ENCODE results near the gene SIGLEC6. TPM values are rescaled to one million over a fixed set of nuclear protein-coding genes. Genes with fewer than 3 reads are reported as not detected.

Gene SIGLEC6
- total and polyA plus RNA-seq, 10 donors, result 0.27 to 5.8 (median 2.3) TPM

GRCh38 chr19:51485960-51486660 is 45.4 kb downstream of the SIGLEC6 start:
- Histone ChIP-seq H3K27me3 (replicated peaks in 1 of 7) (peaks cover 0 to 52% (median 0%) of the 10 kb centered on the region in 7 donors), H3K4me1 (no peaks in the 10 kb centered on the region), H3K36me3 (no peaks in the 10 kb centered on the region), H3K27ac (no peak overlapping the region), H3K9me3 (no peaks in the 10 kb centered on the region), H3K4me3 (no peak overlapping the region)
- no peak for DNase-seq
- TF ChIP-seq POLR2AphosphoS5 (IDR thresholded peaks at IDR 0.05), result no peak
- TF ChIP-seq POLR2A (IDR thresholded peaks at IDR 0.05), result no peak
- no peak for TF ChIP-seq CTCF (IDR thresholded peaks at IDR 0.05 in 8 of 11, conservative IDR thresholded peaks at IDR 0.05 in 3 of 11)
- WGBS, 5 donors, result 78 to 82% (median 80%) methylated on average over 5 of the region's 5 CpGs
- intact Hi-C loops (cut with DNase I; ENCODE audit: low total_unique reads), result no loop called here

GRCh38 chr19:51480590-51480989 is 50.9 kb downstream of the SIGLEC6 start:
- peaks cover 0 to 73% (median 3%) of the 10 kb centered on the region in 7 donors for H3K27me3 ChIP-seq (replicated peaks in 1 of 7)
- no peak for DNase-seq
- WGBS, 5 donors, result 36 to 52% (median 40%) methylated on average over 8 of the region's 8 CpGs
- H3K9me3 ChIP-seq, result peaks cover 0 to 4% (median 0%) of the 10 kb centered on the region in 8 donors
- H3K4me1 ChIP-seq, result no peaks in the 10 kb centered on the region
- no peak for TF ChIP-seq POLR2AphosphoS5 (IDR thresholded peaks at IDR 0.05)
- no peak for TF ChIP-seq POLR2A (IDR thresholded peaks at IDR 0.05)
- no peak for TF ChIP-seq CTCF (IDR thresholded peaks at IDR 0.05 in 8 of 11, conservative IDR thresholded peaks at IDR 0.05 in 3 of 11)
- no peak overlapping the region for H3K4me3 ChIP-seq
- H3K36me3 ChIP-seq, result no peaks in the 10 kb centered on the region
- no peak overlapping the region for H3K27ac ChIP-seq
- intact Hi-C loops (cut with DNase I; ENCODE audit: low total_unique reads), result no loop called here

- intact Hi-C loops (cut with DNase I; ENCODE audit: low total_unique reads), result no loop called here
- no peak for DNase-seq
- Histone ChIP-seq H3K36me3 (no peaks in the 10 kb centered on the region), H3K27me3 (replicated peaks in 1 of 7) (peaks cover 0 to 64% (median 3%) of the 10 kb centered on the region in 7 donors), H3K9me3 (peaks cover 0 to 4% (median 0%) of the 10 kb centered on the region in 8 donors), H3K27ac (no peak overlapping the region), H3K4me1 (no peaks in the 10 kb centered on the region), H3K4me3 (no peak overlapping the region)
- 77 to 85% (median 81%) methylated on average over 12 of the region's 12 CpGs for WGBS, 5 donors
- TF ChIP-seq POLR2AphosphoS5 (IDR thresholded peaks at IDR 0.05) (no peak), POLR2A (IDR thresholded peaks at IDR 0.05) (no peak), CTCF (IDR thresholded peaks at IDR 0.05 in 8 of 11, conservative IDR thresholded peaks at IDR 0.05 in 3 of 11) (no peak)
Observed at GRCh38 chr19:51479531-51480331, 51.7 kb downstream of the SIGLEC6 start.
